Erythroblast (primary cell): ENCODE data around the gene CPAMD8.

Experiments
- GATA1 ChIP-seq: IDR thresholded peaks from 2 replicates; pipeline ENCODE4 v1.6.1; 2011; ENCODE audit warnings: low read depth, mild to moderate bottlenecking, control low read depth, low read length, moderate library complexity
- POLR2A ChIP-seq: IDR thresholded peaks from 2 replicates; pipeline ENCODE4 v1.6.1; 2011; ENCODE audit warnings: mild to moderate bottlenecking, low read length

GRCh38 chr19:16860118-16860517 lies 166.5 kb downstream of the CPAMD8 start:
- no peak for TF ChIP-seq POLR2A
- TF ChIP-seq GATA1: no peak
